Measurements from ENCODE around the gene RAD51C.
"Not testable (repeated sequence)": the region's sequence is repeated elsewhere in the genome, so short reads cannot be mapped to it uniquely, and the experiment has no call there.

RAD51C gene

DNA sequence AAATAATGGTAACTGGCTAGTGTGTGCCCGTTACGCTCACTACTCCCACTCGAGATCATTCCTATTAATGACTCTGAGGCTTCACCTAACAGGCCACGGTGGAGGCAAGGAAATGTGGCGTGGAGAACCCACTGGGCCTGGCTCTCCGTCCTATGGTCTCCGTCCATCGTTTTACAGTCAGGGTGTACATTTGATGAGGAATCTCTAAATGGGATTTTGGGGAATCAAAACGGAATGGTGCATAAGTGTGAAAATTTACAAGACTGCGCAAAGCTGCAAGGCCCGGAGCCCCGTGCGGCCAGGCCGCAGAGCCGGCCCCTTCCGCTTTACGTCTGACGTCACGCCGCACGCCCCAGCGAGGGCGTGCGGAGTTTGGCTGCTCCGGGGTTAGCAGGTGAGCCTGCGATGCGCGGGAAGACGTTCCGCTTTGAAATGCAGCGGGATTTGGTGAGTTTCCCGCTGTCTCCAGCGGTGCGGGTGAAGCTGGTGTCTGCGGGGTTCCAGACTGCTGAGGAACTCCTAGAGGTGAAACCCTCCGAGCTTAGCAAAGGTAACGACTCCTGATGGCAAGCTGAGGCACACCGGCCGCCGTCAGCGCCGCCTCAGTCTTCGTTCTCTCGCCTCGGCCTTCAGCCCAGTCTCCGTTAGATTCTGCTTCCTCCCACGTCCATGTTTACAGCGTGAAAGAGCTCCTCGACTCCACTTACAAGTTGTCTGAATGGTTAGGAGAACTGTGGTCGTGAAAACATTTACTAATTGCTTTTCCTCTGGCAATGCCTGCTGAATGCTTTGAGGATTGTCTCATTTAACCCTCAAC is at the start of gene RAD51C:
TSS of gene RAD51C (plus strand) at position 364 of the 817 bp plus-strand sequence. CDS start at position 406, 42 bp downstream.
- peak; percentile 90 for DNase-seq

DNA sequence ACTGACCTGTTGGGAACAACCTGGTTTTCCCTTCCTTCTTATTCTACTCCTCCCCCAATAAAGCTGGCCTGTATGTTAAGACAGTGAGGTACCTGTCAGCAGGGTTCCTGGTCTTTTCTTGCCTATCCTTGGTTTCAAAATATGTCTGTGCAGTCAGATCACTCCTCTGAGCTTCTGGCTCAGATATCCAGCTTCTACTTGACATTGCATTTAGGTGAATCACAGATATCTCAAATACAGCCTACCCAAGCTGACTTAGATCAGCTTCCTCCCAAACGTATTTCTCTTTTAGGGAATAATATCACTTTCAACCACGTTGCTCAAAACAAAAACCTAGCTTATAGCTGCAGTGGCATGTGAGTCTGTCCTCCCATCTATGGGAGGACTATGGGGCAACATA is 49.3 kb upstream of the RAD51C start:
- DNase-seq, result no peak

- no peak for DNase-seq
Measured at GRCh38 chr17:58648236-58648635, 44.2 kb upstream of the RAD51C start.

GRCh38 chr17:58657962-58658803 is 34.2 kb upstream of the RAD51C start:
- not testable (repeated sequence) for DNase-seq

DNA sequence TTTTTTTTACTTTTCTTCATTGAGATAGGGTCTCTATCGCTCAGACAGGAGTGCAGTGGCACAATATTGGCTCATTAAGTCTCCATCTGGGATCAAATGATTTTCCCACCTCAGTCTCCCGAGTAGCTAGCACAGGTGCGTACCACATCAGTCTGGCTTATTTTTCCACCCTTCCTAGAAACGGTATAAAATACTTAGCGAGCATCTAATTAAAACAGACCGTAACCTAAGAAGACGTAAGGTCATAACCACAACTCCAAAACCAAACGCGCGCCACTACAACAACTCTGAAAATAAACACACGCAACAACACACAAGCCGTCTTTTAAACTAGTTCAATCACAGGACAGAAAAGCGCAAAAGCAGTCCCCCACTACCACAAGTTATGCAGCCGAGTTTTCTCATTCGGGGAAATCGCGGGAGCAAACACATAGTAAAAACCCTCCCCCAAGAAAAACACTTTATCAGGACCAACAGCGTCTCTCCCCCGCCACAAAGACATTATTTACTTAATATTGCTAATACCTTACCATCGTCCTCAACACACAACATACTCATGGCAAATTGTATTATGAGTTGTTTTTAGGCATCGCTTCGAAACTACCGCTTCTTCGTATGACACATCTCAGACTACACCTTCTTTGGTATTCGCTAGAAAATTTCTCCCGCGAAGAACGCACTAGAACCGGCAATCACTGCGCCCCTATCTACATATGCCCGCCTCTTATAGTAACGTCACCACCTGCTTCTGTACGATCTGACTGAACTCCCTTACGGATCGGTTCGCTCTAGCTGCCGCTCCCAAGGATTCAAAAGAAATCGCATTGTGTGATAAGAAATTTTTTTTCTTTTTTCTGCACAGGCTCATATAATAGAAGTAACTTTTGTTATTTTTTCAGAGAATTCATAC is 33.3 kb upstream of the RAD51C start:
- DNase-seq, result peak; percentile 87

DNA sequence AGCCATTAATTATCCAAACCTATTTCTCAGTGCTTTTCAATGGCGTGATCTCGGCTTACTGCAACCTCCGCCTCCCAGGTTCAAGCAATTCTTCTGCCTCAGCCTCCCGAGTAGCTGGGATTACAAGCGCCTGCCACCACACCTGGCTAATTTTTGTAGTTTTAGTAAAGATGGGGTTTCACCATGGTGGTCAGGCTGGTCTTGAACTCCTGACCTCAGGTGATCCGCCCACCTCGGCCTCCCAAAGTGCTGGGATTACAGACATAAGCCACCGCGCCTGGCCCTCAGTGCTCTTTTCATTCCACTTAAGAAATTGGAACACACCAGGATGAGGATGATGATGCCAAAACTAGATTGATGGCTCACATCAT is 32.7 kb upstream of the RAD51C start:
- DNase-seq, result not testable (repeated sequence)

DNA sequence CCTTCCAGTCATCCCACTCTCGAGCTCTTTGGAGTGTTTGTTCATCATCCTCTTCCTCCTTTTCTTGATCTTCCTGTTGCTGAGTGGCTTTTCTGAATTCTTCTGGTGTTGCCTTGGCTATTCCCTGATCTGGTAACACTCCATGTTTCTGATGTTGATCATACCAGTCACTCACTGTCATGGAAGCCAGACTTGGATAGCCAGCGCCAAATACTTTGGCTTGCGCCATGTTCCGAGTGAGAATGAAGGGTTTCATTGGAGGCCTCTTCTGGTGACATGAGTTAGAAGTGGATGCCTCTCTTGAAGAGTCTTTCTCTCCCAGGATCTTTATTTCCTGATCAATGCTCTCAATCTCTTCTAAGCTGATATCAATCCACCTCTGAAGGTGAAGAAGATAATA is 31.8 kb upstream of the RAD51C start:
- no peak for DNase-seq

DNA sequence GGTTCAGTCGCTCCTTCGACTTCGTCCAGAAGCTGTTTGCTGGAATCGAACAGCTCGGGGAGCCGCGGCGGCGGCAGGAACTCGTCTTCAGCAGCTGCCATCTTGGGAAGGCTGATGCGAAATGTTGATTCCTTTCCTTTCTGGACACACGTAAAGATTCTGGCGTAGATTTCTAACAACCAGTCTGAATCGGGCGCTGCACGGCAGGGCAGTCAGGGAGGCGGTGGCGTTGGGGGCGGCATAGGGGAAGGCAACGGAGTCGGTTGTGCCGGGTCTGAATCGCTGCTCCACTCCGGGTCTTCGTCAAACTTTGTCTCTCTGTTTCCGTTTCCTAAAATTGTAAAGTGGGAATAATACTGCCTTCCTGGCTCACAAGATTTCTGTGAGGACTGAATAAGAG is 30.9 kb upstream of the RAD51C start:
- no peak for DNase-seq

GRCh38 chr17:58664302-58664701 is 28.1 kb upstream of the RAD51C start:
- no peak for DNase-seq

DNA sequence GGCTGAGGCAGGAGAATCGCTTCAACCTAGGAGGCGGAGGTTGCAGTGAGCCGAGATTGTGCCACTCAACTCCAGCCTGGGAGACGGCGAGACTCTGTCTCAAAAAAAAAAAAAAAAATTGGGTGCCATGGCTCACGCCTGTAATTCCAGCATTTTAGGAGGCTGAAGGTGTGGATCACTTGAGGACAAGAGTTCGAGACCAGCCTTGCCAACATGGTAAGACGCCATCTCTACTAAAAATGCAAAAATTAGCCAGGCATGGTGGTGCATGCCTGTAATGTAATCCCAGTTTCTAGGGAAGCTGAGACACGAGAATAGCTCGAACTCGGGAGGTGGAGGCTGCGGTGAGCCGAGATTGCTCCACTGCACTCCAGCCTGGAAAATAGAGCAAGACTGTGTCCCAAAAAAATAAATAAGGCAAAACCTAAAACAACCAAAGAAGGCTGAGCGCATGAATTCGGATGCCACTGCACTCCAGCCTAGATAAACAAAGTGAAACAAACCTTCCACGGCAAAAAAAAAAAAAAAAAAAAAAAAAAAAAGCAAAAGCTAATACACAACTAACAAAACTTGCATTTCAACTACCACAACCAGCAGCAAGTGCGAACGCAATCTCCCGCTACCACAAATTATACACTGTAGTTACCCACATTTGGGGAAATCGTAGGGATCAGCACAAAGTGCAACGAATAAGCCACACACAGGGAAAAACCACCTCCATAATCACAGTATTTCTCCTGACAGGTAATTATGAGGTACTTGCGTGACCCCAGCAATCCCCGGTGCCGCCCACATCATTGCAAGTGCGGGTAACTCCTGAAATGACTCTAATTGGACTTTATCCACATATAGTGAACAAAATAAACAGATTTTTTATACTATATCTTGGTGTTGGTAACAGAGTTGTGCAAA is 26.2 kb upstream of the RAD51C start:
- DNase-seq, result no peak

GRCh38 chr17:58666858-58667267 is 25.5 kb upstream of the RAD51C start:
- peak; percentile 27 for DNase-seq

- DNase-seq, result no peak
Measured at GRCh38 chr17:58667934-58668597, 24.3 kb upstream of the RAD51C start.

- no peak for DNase-seq
Measured at GRCh38 chr17:58668598-58668935, 23.8 kb upstream of the RAD51C start.

DNA sequence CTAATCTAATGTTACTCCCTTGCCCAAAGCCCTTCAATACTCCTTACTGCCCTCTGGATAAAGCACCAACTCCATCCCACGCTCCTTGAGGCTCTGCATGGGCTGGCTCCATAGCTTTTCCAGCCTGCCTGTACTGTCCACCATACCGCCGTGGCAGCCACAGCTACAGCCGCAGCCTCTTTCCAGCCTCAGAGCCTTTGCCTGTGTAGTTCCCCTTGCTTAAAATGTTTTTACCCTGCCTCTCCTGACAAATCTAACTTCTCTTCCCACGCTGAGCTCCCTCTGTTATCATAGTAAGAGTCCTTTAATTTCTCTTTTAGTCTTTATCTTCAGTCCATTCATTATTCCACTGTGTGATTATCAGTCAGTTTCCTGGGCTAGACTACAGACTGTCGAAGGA is 22.5 kb upstream of the RAD51C start:
- DNase-seq, result no peak

DNA sequence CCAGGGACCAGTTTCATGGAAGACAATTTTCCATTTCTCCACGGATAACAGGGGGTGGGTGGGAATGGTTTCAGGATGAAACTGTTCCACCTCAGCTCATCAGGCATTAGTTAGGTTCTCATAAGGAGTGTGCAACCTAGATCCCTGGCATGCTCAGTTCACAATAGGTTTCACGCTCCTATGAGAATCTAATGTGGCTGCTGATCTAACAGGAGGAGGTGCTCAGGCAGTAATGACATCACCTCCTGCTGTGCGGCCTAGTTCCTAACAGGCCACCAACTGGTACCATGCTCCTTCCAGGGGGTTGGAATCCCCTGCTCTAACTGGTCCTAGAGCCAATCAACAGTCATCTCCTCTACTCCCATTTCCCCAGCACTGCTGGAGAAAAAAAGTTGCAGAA is 20.4 kb upstream of the RAD51C start:
- no peak for DNase-seq

DNA sequence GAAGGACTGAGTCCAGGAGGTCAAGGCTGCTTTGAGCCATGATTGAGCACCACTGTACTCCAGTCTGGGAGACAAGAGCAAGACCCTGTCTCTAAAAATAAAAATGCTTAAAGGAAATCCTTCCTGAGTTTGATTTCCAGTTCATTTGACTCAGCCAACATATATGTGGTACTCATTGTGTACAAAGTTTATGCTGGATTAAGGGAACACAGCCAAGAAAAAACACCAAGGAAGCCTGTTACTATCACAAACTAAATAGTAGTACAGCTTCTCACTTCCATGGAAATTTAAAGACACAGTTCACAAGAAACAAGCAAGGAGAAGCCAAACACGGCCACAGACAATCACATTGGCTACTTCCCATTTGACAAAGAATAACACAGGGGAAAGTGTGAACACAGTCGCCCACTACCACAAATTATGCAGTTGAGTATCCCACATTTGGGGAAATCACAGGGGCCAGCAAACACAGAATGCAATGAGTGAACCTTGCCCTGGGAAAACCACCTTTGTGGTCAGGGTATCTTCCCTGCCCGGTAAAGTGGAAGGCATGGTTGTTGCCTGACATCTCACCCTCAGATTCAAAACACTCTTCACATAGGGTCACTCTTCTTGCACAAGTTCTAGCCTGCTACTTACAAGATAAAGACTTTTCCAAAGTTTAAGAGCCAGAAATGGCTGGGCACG is 15.1 kb upstream of the RAD51C start:
- DNase-seq, result no peak

GRCh38 chr17:58678287-58678686 is 14.1 kb upstream of the RAD51C start:
- DNase-seq, result not testable (repeated sequence)

- DNase-seq, result no peak
Measured at GRCh38 chr17:58679263-58680037, 13.0 kb upstream of the RAD51C start.

DNA sequence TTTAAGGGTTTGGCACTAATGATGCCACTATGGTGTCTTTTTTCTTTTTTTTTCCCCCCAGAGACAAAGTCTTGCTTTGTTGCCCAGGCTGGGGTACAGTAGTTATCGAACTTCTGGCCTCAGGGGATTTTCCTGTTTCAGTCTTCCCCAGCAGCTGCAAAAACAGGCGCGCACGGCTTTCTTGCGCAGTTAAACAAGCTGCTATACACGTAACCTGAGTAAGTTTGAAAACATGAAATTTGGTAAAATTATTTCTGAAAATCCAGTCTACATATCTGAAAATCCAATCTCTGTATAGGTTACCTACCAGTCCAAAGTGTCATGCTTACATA is 12.4 kb upstream of the RAD51C start:
- no peak for DNase-seq

DNA sequence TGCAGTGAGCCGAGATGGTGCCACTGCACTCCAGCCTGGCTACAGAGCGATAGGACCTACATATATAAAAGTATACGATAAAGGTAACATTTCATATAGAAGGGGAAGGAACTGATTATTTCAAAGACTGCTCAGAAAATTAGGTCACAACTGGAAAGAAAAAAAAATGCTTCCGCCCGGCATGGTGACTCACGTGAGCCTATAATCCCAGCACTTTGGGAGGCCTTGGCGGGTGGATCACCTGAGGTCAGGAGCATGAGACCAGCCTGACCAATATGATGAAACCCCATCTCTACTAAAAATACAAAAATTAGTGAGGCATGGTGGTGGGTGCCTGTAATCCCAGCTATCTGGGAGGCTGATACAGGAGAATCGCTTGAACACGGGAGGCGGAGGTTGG is 8.4 kb upstream of the RAD51C start:
- DNase-seq, result no peak

All from midbrain (tissue), 1 donor.